Caco-2 (cell line): ENCODE results near the gene CMSS1. TPM values are rescaled to one million over a fixed set of nuclear protein-coding genes. Genes with fewer than 3 reads are reported as not detected.

Source experiments
- BruUV-seq: library from RNA; stranded (reverse); fragments of 400-500 nt; replicated peaks from 2 replicates; lab custom pipeline; 2021; lab: Mats Ljungman, UMichigan
- CTCF ChIA-PET: fragments of 300-600 bp; sonication (Branson Sonifier 250); formaldehyde crosslinking; loops from one replicate; lab custom pipeline; 2022; ENCODE audit warnings: antibody characterized with exemption; lab: Charles Lee
- POLR2A ChIA-PET: fragments of 300-600 bp; sonication (Branson Sonifier 250); formaldehyde crosslinking; loops from one replicate; lab custom pipeline; 2022; ENCODE audit warnings: antibody characterized with exemption; lab: Charles Lee
- DNase-seq, 2 experiments: peaks; one replicate each; pipeline versions ENCODE4 v3.0.0 to v3.0.0-alpha.2; 2020 to 2022
- H3K27me3 ChIP-seq: replicated peaks from 2 replicates; pipeline ENCODE4 v1.6.0; 2011; ENCODE audit warnings: low read length; ENCODE audit not compliant: control insufficient read depth, insufficient read depth
- H3K36me3 ChIP-seq: 2 replicates; pipeline ENCODE4 v1.5.1; 2011; ENCODE audit warnings: low read length; ENCODE audit not compliant: control insufficient read depth, insufficient read depth
- H3K4me1 ChIP-seq: fragments of 250-450 bp; sonication (Bioruptor Pico); 2 replicates; pipeline ENCODE4 v1.5.1; 2020; ENCODE audit warnings: mild to moderate bottlenecking
- H3K4me3 ChIP-seq: 2 replicates; pipeline ENCODE4 v1.5.1; 2011; ENCODE audit warnings: low read depth, mild to moderate bottlenecking, control low read depth, low read length
- H3K9me3 ChIP-seq: fragments of 250-450 bp; sonication (Bioruptor Pico); 2 replicates; pipeline ENCODE4 v1.5.1; 2020; ENCODE audit warnings: mild to moderate bottlenecking, moderate library complexity
- H3K27ac Mint-ChIP-seq: one replicate; pipeline ENCODE4 v1.8.0; 2022; ENCODE audit warnings: mixed read lengths; ENCODE audit not compliant: unreplicated experiment
- H3K27me3 Mint-ChIP-seq: one replicate; pipeline ENCODE4 v1.8.0; 2022; ENCODE audit warnings: mixed read lengths; ENCODE audit not compliant: insufficient read depth, unreplicated experiment
- H3K36me3 Mint-ChIP-seq: one replicate; pipeline ENCODE4 v1.8.0; 2022; ENCODE audit warnings: mild to moderate bottlenecking, mixed read lengths; ENCODE audit not compliant: insufficient read depth, unreplicated experiment
- H3K4me1 Mint-ChIP-seq: one replicate; pipeline ENCODE4 v1.8.0; 2022; ENCODE audit warnings: low read depth, mixed read lengths; ENCODE audit not compliant: unreplicated experiment
- H3K4me3 Mint-ChIP-seq: one replicate; pipeline ENCODE4 v1.8.0; 2022; ENCODE audit warnings: mild to moderate bottlenecking, moderate library complexity, mixed read lengths; ENCODE audit not compliant: unreplicated experiment
- H3K9me3 Mint-ChIP-seq: one replicate; pipeline ENCODE4 v1.8.0; 2022; ENCODE audit warnings: mixed read lengths; ENCODE audit not compliant: unreplicated experiment
- intact Hi-C: fragments of 100-400 bp; cut with micrococcal nuclease; formaldehyde crosslinking; loops from one replicate; pipeline ENCODE4 v1.10.0; 2022; ENCODE audit not compliant: unreplicated experiment
- microRNA-seq: library from miRNA; unstranded; fragments of <30 nt; microRNA quantifications from one replicate; pipeline ENCODE4 v1.2.0, GENCODE V29; 2022
- total RNA-seq: library from RNA; stranded (reverse); gene quantifications from 2 replicates; pipeline ENCODE4 v1.2.3, GENCODE V29; 2022
- TF ChIP-seq, protein P1 (sequence below), 2 experiments: fragments of 200-600 bp in 1 of 2; IDR thresholded peaks; 1 replicate in 1 of 2; 2 replicates in 1 of 2; pipeline versions ENCODE4 v1.5.1 to v1.8.0; 2011 to 2022; ENCODE audit warnings: antibody characterized with exemption in 1 of 2, control low read depth in 1 of 2, inconsistent platforms in 1 of 2, low read depth in 1 of 2, low read length in 1 of 2, mild to moderate bottlenecking in 1 of 2, moderate library complexity in 1 of 2; ENCODE audit not compliant: insufficient read depth in 1 of 2, severe bottlenecking in 1 of 2, unreplicated experiment in 1 of 2

The CMSS1 gene
- total RNA-seq, 1 experiment from 2014 or later = 54.4 TPM

GRCh38 chr3:100230710-100231109 is 413.0 kb downstream of the CMSS1 start:
- H3K9me3 Mint-ChIP-seq = peaks cover 6% of the 10 kb centered on the region
- H3K27ac Mint-ChIP-seq = no peak overlapping the region
- Histone ChIP-seq H3K4me1 (0 out of 2 replicates have a peak, but pooled peaks cover 6% of the 10 kb centered on the region), H3K9me3 (no peaks in the 10 kb centered on the region), H3K27me3 (no peaks in the 10 kb centered on the region), H3K4me3 (no peak overlapping the region), H3K36me3 (no peaks in the 10 kb centered on the region)
- DNase-seq = no peak
- POLR2A ChIA-PET = no interaction called here
- BruUV-seq = no TSS peak
- no peak overlapping the region for H3K4me3 Mint-ChIP-seq
- H3K27me3 Mint-ChIP-seq = no peaks in the 10 kb centered on the region
- intact Hi-C loops = no loop called here
- H3K36me3 Mint-ChIP-seq = no peaks in the 10 kb centered on the region
- CTCF ChIA-PET = no interaction called here
- H3K4me1 Mint-ChIP-seq = peaks cover 7% of the 10 kb centered on the region
- TF ChIP-seq, protein P1, sequence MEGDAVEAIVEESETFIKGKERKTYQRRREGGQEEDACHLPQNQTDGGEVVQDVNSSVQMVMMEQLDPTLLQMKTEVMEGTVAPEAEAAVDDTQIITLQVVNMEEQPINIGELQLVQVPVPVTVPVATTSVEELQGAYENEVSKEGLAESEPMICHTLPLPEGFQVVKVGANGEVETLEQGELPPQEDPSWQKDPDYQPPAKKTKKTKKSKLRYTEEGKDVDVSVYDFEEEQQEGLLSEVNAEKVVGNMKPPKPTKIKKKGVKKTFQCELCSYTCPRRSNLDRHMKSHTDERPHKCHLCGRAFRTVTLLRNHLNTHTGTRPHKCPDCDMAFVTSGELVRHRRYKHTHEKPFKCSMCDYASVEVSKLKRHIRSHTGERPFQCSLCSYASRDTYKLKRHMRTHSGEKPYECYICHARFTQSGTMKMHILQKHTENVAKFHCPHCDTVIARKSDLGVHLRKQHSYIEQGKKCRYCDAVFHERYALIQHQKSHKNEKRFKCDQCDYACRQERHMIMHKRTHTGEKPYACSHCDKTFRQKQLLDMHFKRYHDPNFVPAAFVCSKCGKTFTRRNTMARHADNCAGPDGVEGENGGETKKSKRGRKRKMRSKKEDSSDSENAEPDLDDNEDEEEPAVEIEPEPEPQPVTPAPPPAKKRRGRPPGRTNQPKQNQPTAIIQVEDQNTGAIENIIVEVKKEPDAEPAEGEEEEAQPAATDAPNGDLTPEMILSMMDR (IDR thresholded peaks at IDR 0.05; ENCODE audit: insufficient read depth in 1 of 2, low read depth in 1 of 2, low read length in 1 of 2, severe bottlenecking in 1 of 2, unreplicated experiment in 1 of 2) = no peak

Small RNA genes lying within 50 kb of the gene (microRNA-seq; reads per million reads assigned to microRNA genes)
- gene MIR3921 = not detected

Other genes starting within 250 kb of the CMSS1 start
- not detected in 2 replicates for gene COL8A1, start 179.3 kb upstream of the CMSS1 start, total RNA-seq